ENCODE data around the gene GPR173.

GPR173 gene

DNA sequence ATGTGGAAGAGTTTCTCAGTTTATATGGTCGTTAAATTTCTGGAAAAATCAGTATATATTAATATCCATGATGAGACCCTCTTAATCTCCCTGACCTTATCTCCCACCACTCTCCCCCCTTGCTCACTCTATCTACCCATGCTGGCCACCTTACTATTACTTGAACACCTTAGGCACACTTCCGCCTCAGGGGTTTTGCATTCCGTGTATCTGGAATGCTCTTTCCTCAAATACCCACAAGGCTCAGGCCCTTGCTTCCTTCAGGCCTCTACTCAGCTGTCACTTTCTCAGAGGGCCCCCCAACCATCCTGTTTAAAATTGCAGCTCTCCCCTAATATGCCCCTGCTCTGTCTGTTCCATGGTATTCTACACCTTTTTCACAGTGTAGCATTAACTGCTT, 47.2 kb downstream of the GPR173 start:
- POLR2A ChIA-PET, result interaction anchor here (0.6 to 1.1 kb wide), 2 partner anchors 14 to 130 kb away, joined by 3 read pairs; partner anchors contain the start of genes KDM5C and TSPYL2
- TF ChIP-seq, protein P1, sequence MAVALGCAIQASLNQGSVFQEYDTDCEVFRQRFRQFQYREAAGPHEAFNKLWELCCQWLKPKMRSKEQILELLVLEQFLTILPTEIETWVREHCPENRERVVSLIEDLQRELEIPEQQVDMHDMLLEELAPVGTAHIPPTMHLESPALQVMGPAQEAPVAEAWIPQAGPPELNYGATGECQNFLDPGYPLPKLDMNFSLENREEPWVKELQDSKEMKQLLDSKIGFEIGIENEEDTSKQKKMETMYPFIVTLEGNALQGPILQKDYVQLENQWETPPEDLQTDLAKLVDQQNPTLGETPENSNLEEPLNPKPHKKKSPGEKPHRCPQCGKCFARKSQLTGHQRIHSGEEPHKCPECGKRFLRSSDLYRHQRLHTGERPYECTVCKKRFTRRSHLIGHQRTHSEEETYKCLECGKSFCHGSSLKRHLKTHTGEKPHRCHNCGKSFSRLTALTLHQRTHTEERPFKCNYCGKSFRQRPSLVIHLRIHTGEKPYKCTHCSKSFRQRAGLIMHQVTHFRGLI (tag by site-specific recombination; IDR thresholded peaks at IDR 0.05), result no peak
- TF ChIP-seq ZNF707 (tag by site-specific recombination; IDR thresholded peaks at IDR 0.05) (no peak), ZNF174 (tag by site-specific recombination; IDR thresholded peaks at IDR 0.05) (no peak), ZNF501 (tag by site-specific recombination; IDR thresholded peaks at IDR 0.05) (no peak)
- Histone ChIP-seq H3K27ac (ENCODE audit: extremely low read depth, low read depth, low read length) (no peak overlapping the region), H3K4me1 (ENCODE audit: control insufficient read depth, insufficient read depth, low read length) (no peaks in the 10 kb centered on the region), H3K4me3 (ENCODE audit: low read depth, low read length) (no peak overlapping the region), H3K9me3 (ENCODE audit: control insufficient read depth, insufficient read depth, low read depth, low read length) (no peaks in the 10 kb centered on the region), H3K36me3 (ENCODE audit: control insufficient read depth in 2 of 2, insufficient read depth in 1 of 2, low read length in 2 of 2) (peaks cover 7 to 10% of the 10 kb centered on the region in 2 experiments; a peak in 2 of 3 replicates)
- CTCF ChIA-PET, result interaction anchor here (0.6 kb wide), 1 partner anchor 149 kb away, joined by 3 read pairs; no protein-coding TSS in a partner anchor

DNA sequence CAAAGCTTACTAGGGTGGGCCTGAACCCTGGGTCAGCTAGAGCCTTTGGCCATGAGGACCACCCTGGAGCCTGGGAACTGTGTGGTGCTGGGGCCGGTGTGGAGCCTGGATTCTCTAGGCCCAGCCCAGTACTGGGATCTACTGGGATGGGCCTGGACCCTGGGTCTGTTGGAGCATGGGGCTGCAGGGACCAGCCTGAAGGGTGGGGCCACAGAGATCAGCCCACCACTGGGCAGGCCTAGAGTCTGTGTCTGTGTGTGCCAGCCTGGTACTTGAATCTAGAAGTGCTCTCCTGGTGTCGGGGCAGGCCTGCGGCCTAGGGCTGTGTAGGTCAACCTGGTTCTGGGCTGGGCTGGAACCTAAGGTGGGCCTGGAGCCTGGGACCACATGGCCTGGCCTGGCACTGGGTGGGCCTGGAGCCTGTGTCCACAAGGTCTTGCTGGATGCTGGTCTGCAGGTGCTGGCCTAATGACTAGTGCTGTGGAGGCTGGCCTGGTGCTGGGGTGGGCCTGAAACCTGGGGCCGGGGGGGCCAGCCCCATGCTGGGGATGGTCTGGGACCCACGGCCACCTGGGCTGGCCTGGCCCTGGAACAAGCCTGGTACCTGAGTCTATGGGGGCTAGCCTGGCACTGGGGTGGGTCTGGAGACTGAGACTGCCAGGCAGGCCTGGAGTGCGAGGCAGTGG, 66.4 kb downstream of the GPR173 start:
- no peaks in the 10 kb centered on the region for H3K4me1 ChIP-seq (ENCODE audit: control insufficient read depth, insufficient read depth, low read length)
- H3K9me3 ChIP-seq (ENCODE audit: control insufficient read depth, insufficient read depth, low read depth, low read length), result no peaks in the 10 kb centered on the region
- no peak overlapping the region for H3K4me3 ChIP-seq (ENCODE audit: low read depth, low read length)
- POLR2A ChIA-PET, result no interaction called here
- no peak overlapping the region for H3K27ac ChIP-seq (ENCODE audit: extremely low read depth, low read depth, low read length)
- CTCF ChIA-PET, result interaction anchor here (0.6 kb wide), 1 partner anchor 238 kb away, joined by 3 read pairs; no protein-coding TSS in a partner anchor
- TF ChIP-seq ZNF776 (tag by site-specific recombination; IDR thresholded peaks at IDR 0.05; ENCODE audit: borderline replicate concordance) (no peak), TRIM28 (IDR thresholded peaks at IDR 0.05; ENCODE audit: borderline replicate concordance, low read length) (no peak), ZNF549 (tag by site-specific recombination; IDR thresholded peaks at IDR 0.05) (no peak), ZNF214 (tag by site-specific recombination; IDR thresholded peaks at IDR 0.05; ENCODE audit: borderline replicate concordance) (no peak), ZNF2 (tag by site-specific recombination; IDR thresholded peaks at IDR 0.05) (no peak), ZBTB8A (tag by site-specific recombination; IDR thresholded peaks at IDR 0.05) (no peak), ZNF391 (tag by site-specific recombination; IDR thresholded peaks at IDR 0.05; ENCODE audit: borderline replicate concordance, low read depth) (no peak), SETDB1 (IDR thresholded peaks at IDR 0.05; ENCODE audit: insufficient read length, low read length) (no peak), ZNF350 (tag by site-specific recombination; IDR thresholded peaks at IDR 0.05) (no peak), ZFP3 (tag by site-specific recombination; IDR thresholded peaks at IDR 0.05; ENCODE audit: low read depth) (no peak), ZNF473 (tag by site-specific recombination; IDR thresholded peaks at IDR 0.05) (no peak), KLF16 (tag by site-specific recombination; IDR thresholded peaks at IDR 0.05) (no peak), HOXA7 (CRISPR knock-in tag; IDR thresholded peaks at IDR 0.05; ENCODE audit: borderline replicate concordance) (no peak), ZNF664 (tag by site-specific recombination; IDR thresholded peaks at IDR 0.05) (no peak), GLI2 (tag by site-specific recombination; IDR thresholded peaks at IDR 0.05; ENCODE audit: borderline replicate concordance, low read depth) (no peak)
- TF ChIP-seq, protein P2, sequence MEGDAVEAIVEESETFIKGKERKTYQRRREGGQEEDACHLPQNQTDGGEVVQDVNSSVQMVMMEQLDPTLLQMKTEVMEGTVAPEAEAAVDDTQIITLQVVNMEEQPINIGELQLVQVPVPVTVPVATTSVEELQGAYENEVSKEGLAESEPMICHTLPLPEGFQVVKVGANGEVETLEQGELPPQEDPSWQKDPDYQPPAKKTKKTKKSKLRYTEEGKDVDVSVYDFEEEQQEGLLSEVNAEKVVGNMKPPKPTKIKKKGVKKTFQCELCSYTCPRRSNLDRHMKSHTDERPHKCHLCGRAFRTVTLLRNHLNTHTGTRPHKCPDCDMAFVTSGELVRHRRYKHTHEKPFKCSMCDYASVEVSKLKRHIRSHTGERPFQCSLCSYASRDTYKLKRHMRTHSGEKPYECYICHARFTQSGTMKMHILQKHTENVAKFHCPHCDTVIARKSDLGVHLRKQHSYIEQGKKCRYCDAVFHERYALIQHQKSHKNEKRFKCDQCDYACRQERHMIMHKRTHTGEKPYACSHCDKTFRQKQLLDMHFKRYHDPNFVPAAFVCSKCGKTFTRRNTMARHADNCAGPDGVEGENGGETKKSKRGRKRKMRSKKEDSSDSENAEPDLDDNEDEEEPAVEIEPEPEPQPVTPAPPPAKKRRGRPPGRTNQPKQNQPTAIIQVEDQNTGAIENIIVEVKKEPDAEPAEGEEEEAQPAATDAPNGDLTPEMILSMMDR (tag by site-specific recombination; IDR thresholded peaks at IDR 0.05), result no peak
- TF ChIP-seq, protein P3, sequence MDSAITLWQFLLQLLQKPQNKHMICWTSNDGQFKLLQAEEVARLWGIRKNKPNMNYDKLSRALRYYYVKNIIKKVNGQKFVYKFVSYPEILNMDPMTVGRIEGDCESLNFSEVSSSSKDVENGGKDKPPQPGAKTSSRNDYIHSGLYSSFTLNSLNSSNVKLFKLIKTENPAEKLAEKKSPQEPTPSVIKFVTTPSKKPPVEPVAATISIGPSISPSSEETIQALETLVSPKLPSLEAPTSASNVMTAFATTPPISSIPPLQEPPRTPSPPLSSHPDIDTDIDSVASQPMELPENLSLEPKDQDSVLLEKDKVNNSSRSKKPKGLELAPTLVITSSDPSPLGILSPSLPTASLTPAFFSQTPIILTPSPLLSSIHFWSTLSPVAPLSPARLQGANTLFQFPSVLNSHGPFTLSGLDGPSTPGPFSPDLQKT (IDR thresholded peaks at IDR 0.05; ENCODE audit: borderline replicate concordance, low read depth, low read length), result no peak
- TF ChIP-seq, protein P4, sequence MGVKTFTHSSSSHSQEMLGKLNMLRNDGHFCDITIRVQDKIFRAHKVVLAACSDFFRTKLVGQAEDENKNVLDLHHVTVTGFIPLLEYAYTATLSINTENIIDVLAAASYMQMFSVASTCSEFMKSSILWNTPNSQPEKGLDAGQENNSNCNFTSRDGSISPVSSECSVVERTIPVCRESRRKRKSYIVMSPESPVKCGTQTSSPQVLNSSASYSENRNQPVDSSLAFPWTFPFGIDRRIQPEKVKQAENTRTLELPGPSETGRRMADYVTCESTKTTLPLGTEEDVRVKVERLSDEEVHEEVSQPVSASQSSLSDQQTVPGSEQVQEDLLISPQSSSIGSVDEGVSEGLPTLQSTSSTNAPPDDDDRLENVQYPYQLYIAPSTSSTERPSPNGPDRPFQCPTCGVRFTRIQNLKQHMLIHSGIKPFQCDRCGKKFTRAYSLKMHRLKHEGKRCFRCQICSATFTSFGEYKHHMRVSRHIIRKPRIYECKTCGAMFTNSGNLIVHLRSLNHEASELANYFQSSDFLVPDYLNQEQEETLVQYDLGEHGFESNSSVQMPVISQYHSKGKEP (tag by site-specific recombination; IDR thresholded peaks at IDR 0.05), result no peak
- TF ChIP-seq, protein P5, sequence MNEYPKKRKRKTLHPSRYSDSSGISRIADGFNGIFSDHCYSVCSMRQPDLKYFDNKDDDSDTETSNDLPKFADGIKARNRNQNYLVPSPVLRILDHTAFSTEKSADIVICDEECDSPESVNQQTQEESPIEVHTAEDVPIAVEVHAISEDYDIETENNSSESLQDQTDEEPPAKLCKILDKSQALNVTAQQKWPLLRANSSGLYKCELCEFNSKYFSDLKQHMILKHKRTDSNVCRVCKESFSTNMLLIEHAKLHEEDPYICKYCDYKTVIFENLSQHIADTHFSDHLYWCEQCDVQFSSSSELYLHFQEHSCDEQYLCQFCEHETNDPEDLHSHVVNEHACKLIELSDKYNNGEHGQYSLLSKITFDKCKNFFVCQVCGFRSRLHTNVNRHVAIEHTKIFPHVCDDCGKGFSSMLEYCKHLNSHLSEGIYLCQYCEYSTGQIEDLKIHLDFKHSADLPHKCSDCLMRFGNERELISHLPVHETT (tag by site-specific recombination; IDR thresholded peaks at IDR 0.05), result no peak
- peaks cover 0 to 5% of the 10 kb centered on the region in 2 experiments; a peak in 2 of 3 replicates for H3K36me3 ChIP-seq (ENCODE audit: control insufficient read depth in 2 of 2, insufficient read depth in 1 of 2, low read length in 2 of 2)
